ENCODE results near the gene CITED2.

DNA sequence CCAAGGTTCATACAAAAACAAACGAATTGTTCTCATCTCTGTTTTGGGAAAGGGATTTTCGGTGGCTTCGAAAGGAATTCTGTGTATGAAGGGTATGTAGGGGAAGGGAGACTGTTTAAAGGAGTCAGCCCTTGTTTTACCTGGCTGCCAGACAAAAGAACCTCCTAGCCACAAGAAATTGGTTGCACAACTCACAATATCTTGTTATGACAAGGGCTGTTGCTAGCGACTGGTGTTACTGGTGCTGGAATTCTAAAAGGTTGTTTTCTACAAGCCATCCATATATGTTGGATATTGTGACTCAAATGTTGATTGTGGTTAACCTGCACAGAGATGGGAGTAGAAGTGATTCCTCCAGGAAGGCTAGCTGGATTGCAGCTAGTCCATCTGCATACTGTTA is 34.6 kb upstream of the CITED2 start:
- TF ChIP-seq, protein P1, sequence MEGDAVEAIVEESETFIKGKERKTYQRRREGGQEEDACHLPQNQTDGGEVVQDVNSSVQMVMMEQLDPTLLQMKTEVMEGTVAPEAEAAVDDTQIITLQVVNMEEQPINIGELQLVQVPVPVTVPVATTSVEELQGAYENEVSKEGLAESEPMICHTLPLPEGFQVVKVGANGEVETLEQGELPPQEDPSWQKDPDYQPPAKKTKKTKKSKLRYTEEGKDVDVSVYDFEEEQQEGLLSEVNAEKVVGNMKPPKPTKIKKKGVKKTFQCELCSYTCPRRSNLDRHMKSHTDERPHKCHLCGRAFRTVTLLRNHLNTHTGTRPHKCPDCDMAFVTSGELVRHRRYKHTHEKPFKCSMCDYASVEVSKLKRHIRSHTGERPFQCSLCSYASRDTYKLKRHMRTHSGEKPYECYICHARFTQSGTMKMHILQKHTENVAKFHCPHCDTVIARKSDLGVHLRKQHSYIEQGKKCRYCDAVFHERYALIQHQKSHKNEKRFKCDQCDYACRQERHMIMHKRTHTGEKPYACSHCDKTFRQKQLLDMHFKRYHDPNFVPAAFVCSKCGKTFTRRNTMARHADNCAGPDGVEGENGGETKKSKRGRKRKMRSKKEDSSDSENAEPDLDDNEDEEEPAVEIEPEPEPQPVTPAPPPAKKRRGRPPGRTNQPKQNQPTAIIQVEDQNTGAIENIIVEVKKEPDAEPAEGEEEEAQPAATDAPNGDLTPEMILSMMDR (conservative IDR thresholded peaks at IDR 0.05), result no peak
- TF ChIP-seq EZH2 (IDR thresholded peaks at IDR 0.05; ENCODE audit: low read depth), result no peak

Data from PC-9 (cell line).